HG03060 (cell line): Measurements from ENCODE around the gene MKI67.
A peak's percentile ranks its signal among the peaks of the same experiment; 100 is the strongest.
"Not testable (repeated sequence)": the region's sequence is repeated elsewhere in the genome, so short reads cannot be mapped to it uniquely, and the experiment has no call there.

Experiments used
- ATAC-seq: cut with Tn5 transposase; IDR thresholded peaks from one replicate; pipeline ENCODE4 v1.9.1; 2021; ENCODE audit warnings: low read depth, moderate number of reproducible peaks; ENCODE audit not compliant: unreplicated experiment

Gene MKI67

GRCh38 chr10:128125944-128126764 lies at the start of gene MKI67:
Gene MKI67 (minus strand): TSS chr10:128126423. CDS start chr10:128125667, 756 bp downstream.
- ATAC-seq = peak; percentile 63

- ATAC-seq = no peak
These were observed 48.6 kb upstream of the MKI67 start for GRCh38 chr10:128174581-128175559.

- ATAC-seq = no peak
These were observed 47.2 kb upstream of the MKI67 start for GRCh38 chr10:128173386-128173785.

GRCh38 chr10:128172756-128173155 lies 46.5 kb upstream of the MKI67 start:
- no peak for ATAC-seq

- ATAC-seq = no peak
These were observed 43.7 kb upstream of the MKI67 start for GRCh38 chr10:128169811-128170379.

- ATAC-seq = no peak
These were observed 41.8 kb upstream of the MKI67 start for GRCh38 chr10:128167926-128168520.

GRCh38 chr10:128167123-128167522 lies 40.9 kb upstream of the MKI67 start:
- not testable (repeated sequence) for ATAC-seq

GRCh38 chr10:128166151-128166550 lies 39.9 kb upstream of the MKI67 start:
- no peak for ATAC-seq

GRCh38 chr10:128165536-128165935 lies 39.3 kb upstream of the MKI67 start:
- ATAC-seq = no peak

GRCh38 chr10:128163701-128164100 lies 37.5 kb upstream of the MKI67 start:
- ATAC-seq = no peak

GRCh38 chr10:128161031-128161430 lies 34.8 kb upstream of the MKI67 start:
- no peak for ATAC-seq

GRCh38 chr10:128160297-128160711 lies 34.1 kb upstream of the MKI67 start:
- no peak for ATAC-seq

- ATAC-seq = no peak
These were observed 32.0 kb upstream of the MKI67 start for GRCh38 chr10:128158021-128158795.

GRCh38 chr10:128156999-128157755 lies 31.0 kb upstream of the MKI67 start:
- no peak for ATAC-seq

- no peak for ATAC-seq
These were observed 26.7 kb upstream of the MKI67 start for GRCh38 chr10:128152741-128153580.

- no peak for ATAC-seq
These were observed 24.8 kb upstream of the MKI67 start for GRCh38 chr10:128151031-128151430.

GRCh38 chr10:128150561-128150960 lies 24.3 kb upstream of the MKI67 start:
- no peak for ATAC-seq

GRCh38 chr10:128150045-128150493 lies 23.8 kb upstream of the MKI67 start:
- no peak for ATAC-seq
